Measurements from ENCODE around the gene FBXL17.

FBXL17 gene

GRCh38 chr5:108149369-108149768 is 232.5 kb downstream of the FBXL17 start:
- no peak for DNase-seq (ENCODE audit: low read depth in 2 of 2)
- H3K4me3 ChIP-seq (replicated peaks in 1 of 2; ENCODE audit: low read depth in 2 of 2, low read length in 2 of 2): no peak overlapping the region
- no peak for TF ChIP-seq CTCF (IDR thresholded peaks at IDR 0.05; ENCODE audit: low read depth, low read length)

- H3K4me3 ChIP-seq (replicated peaks in 1 of 2; ENCODE audit: low read depth in 2 of 2, low read length in 2 of 2): no peak overlapping the region
- DNase-seq (ENCODE audit: low read depth in 2 of 2): peak; percentile 41 to 49
- TF ChIP-seq CTCF (IDR thresholded peaks at IDR 0.05; ENCODE audit: low read depth, low read length): peak; percentile 55
These were observed 233.2 kb downstream of the FBXL17 start for GRCh38 chr5:108148715-108149139.

- no peak overlapping the region for H3K4me3 ChIP-seq (replicated peaks in 1 of 2; ENCODE audit: low read depth in 2 of 2, low read length in 2 of 2)
- DNase-seq (ENCODE audit: low read depth in 2 of 2): no peak
- no peak for TF ChIP-seq CTCF (IDR thresholded peaks at IDR 0.05; ENCODE audit: low read depth, low read length)
These were observed 235.7 kb downstream of the FBXL17 start for GRCh38 chr5:108146222-108146621.

- no peak for TF ChIP-seq CTCF (IDR thresholded peaks at IDR 0.05; ENCODE audit: low read depth, low read length)
- DNase-seq (ENCODE audit: low read depth in 2 of 2): no peak
- no peak overlapping the region for H3K4me3 ChIP-seq (replicated peaks in 1 of 2; ENCODE audit: low read depth in 2 of 2, low read length in 2 of 2)
These were observed 236.5 kb downstream of the FBXL17 start for GRCh38 chr5:108145351-108145750.

- H3K4me3 ChIP-seq (replicated peaks in 1 of 2; ENCODE audit: low read depth in 2 of 2, low read length in 2 of 2): no peak overlapping the region
- peak in 1 of 2 donors; percentile 12 for DNase-seq (ENCODE audit: low read depth in 2 of 2)
- TF ChIP-seq CTCF (IDR thresholded peaks at IDR 0.05; ENCODE audit: low read depth, low read length): no peak
These were observed 237.6 kb downstream of the FBXL17 start for GRCh38 chr5:108144332-108144731.

- no peak overlapping the region for H3K4me3 ChIP-seq (replicated peaks in 1 of 2; ENCODE audit: low read depth in 2 of 2, low read length in 2 of 2)
- no peak for TF ChIP-seq CTCF (IDR thresholded peaks at IDR 0.05; ENCODE audit: low read depth, low read length)
- peak; percentile 45 to 79 for DNase-seq (ENCODE audit: low read depth in 2 of 2)
These were observed 238.3 kb downstream of the FBXL17 start for GRCh38 chr5:108143581-108143980.

GRCh38 chr5:108141676-108142075 is 240.2 kb downstream of the FBXL17 start:
- H3K4me3 ChIP-seq (replicated peaks in 1 of 2; ENCODE audit: low read depth in 2 of 2, low read length in 2 of 2): no peak overlapping the region
- TF ChIP-seq CTCF (IDR thresholded peaks at IDR 0.05; ENCODE audit: low read depth, low read length): no peak
- DNase-seq (ENCODE audit: low read depth in 2 of 2): no peak

Data from cardiac fibroblast (primary cell).